MCF 10A (cell line): Measurements from ENCODE around the gene VTA1. TPM values are rescaled to one million over a fixed set of nuclear protein-coding genes. Genes with fewer than 3 reads are reported as not detected.

Experiments used
- BruUV-seq: library from RNA; stranded (reverse); fragments of 400-500 nt; replicated peaks from 2 replicates; lab custom pipeline; 2021; lab: Mats Ljungman, UMichigan
- CTCF ChIA-PET: fragments of 300-600 bp; sonication (Branson Sonifier 250); formaldehyde crosslinking; extraction: SDS; loops from one replicate; lab custom pipeline; 2021; ENCODE audit warnings: antibody characterized with exemption, inconsistent platforms; lab: Yijun Ruan, JAX
- POLR2A ChIA-PET: fragments of 300-600, 350-650 bp; sonication (Branson Sonifier 250); formaldehyde crosslinking; extraction: SDS; loops from one replicate; lab custom pipeline; 2020; ENCODE audit warnings: antibody characterized with exemption, inconsistent platforms; lab: Yijun Ruan, JAX
- DNase-seq: peaks from one replicate; pipeline ENCODE4 v3.0.0-alpha.2; 2018; ENCODE audit not compliant: unreplicated experiment
- H3K27ac Mint-ChIP-seq: one replicate; pipeline ENCODE4 v1.8.0; 2022; ENCODE audit warnings: mild to moderate bottlenecking, low read depth, mixed read lengths; ENCODE audit not compliant: unreplicated experiment
- H3K27me3 Mint-ChIP-seq: one replicate; pipeline ENCODE4 v1.8.0; 2022; ENCODE audit warnings: mixed read lengths; ENCODE audit not compliant: insufficient read depth, unreplicated experiment
- H3K36me3 Mint-ChIP-seq: one replicate; pipeline ENCODE4 v1.8.0; 2022; ENCODE audit warnings: mild to moderate bottlenecking, moderate library complexity, mixed read lengths; ENCODE audit not compliant: insufficient read depth, unreplicated experiment
- H3K4me1 Mint-ChIP-seq: one replicate; pipeline ENCODE4 v1.8.0; 2022; ENCODE audit warnings: mixed read lengths; ENCODE audit not compliant: insufficient read depth, unreplicated experiment
- H3K4me3 Mint-ChIP-seq: one replicate; pipeline ENCODE4 v1.8.0; 2022; ENCODE audit warnings: mild to moderate bottlenecking, moderate library complexity, mixed read lengths; ENCODE audit not compliant: unreplicated experiment
- H3K9me3 Mint-ChIP-seq: one replicate; pipeline ENCODE4 v1.8.0; 2022; ENCODE audit warnings: mixed read lengths; ENCODE audit not compliant: unreplicated experiment
- intact Hi-C: fragments of 100-400 bp; cut with micrococcal nuclease; formaldehyde crosslinking; loops from 2 replicates; pipeline ENCODE4 v1.14.1; 2022
- total RNA-seq: library from RNA; stranded (reverse); gene quantifications from 2 replicates; pipeline ENCODE4 v1.2.3, GENCODE V29; 2022
- TF ChIP-seq, protein P1 (sequence below): fragments of 200-600 bp; IDR thresholded peaks from one replicate; pipeline ENCODE4 v1.8.0; 2022; ENCODE audit warnings: antibody characterized with exemption, mild to moderate bottlenecking; ENCODE audit not compliant: unreplicated experiment

Gene VTA1
- total RNA-seq, 1 experiment from 2014 or later: 42.9 TPM

DNA sequence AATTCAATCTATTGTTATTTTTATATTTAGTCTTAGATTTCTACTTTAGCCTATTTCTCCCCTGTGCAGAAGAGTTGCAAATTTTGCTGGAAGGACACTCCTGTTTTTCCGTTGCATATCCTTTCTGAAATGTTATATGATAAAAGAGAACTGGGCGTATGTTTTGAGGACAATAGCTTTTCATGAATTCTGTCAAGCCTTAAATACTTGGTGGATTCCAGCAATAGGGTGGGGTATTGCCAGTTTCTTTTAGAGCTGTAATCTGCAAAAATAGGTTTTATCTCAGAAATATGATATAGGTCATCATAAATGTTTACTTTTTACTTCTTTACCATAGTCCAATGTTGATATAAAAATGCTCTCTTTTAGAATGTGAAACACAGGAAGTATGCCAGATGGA, 42.0 kb downstream of the VTA1 start:
- ChIA-PET POLR2A (no interaction called here), CTCF (interaction anchor here (1.1 kb wide), 1 partner anchor 16 kb away, joined by 3 read pairs; no protein-coding TSS in a partner anchor)
- no peak overlapping the region for H3K4me3 Mint-ChIP-seq
- no peaks in the 10 kb centered on the region for H3K27me3 Mint-ChIP-seq
- peaks cover 24% of the 10 kb centered on the region for H3K4me1 Mint-ChIP-seq
- H3K36me3 Mint-ChIP-seq: peaks cover 12% of the 10 kb centered on the region
- no peaks in the 10 kb centered on the region for H3K9me3 Mint-ChIP-seq
- TF ChIP-seq, protein P1, sequence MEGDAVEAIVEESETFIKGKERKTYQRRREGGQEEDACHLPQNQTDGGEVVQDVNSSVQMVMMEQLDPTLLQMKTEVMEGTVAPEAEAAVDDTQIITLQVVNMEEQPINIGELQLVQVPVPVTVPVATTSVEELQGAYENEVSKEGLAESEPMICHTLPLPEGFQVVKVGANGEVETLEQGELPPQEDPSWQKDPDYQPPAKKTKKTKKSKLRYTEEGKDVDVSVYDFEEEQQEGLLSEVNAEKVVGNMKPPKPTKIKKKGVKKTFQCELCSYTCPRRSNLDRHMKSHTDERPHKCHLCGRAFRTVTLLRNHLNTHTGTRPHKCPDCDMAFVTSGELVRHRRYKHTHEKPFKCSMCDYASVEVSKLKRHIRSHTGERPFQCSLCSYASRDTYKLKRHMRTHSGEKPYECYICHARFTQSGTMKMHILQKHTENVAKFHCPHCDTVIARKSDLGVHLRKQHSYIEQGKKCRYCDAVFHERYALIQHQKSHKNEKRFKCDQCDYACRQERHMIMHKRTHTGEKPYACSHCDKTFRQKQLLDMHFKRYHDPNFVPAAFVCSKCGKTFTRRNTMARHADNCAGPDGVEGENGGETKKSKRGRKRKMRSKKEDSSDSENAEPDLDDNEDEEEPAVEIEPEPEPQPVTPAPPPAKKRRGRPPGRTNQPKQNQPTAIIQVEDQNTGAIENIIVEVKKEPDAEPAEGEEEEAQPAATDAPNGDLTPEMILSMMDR: no peak
- no peak for DNase-seq
- no peak overlapping the region for H3K27ac Mint-ChIP-seq
- BruUV-seq: no TSS peak
- intact Hi-C loops: no loop called here

DNA sequence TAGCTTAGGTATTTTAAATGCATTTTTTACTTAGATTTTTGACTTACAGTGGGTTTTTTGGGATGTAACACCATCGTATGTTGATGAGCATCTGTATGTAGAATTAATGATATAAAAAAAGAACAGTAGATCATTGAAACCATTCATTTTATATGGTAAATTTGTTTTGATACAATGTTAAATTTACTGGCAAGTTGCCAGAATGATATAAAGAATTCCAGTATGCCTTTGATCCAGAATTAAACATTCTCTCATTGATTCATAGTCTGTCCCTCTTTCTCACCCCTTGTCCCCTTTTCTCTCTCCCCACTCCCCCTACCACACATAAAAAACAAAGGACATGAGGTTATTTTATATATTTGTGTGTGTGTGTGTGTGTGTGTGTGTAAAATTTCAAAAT, 45.3 kb downstream of the VTA1 start:
- DNase-seq: no peak
- POLR2A ChIA-PET: no interaction called here
- no peaks in the 10 kb centered on the region for H3K27me3 Mint-ChIP-seq
- no peak overlapping the region for H3K27ac Mint-ChIP-seq
- no TSS peak for BruUV-seq
- intact Hi-C loops: no loop called here
- no peak overlapping the region for H3K4me3 Mint-ChIP-seq
- TF ChIP-seq, protein P1: no peak
- CTCF ChIA-PET: interaction anchor here (1.8 kb wide), 1 partner anchor 36 kb away, joined by 5 read pairs; no protein-coding TSS in a partner anchor
- H3K9me3 Mint-ChIP-seq: peaks cover 7% of the 10 kb centered on the region
- peaks cover 9% of the 10 kb centered on the region for H3K4me1 Mint-ChIP-seq
- peaks cover 12% of the 10 kb centered on the region for H3K36me3 Mint-ChIP-seq

DNA sequence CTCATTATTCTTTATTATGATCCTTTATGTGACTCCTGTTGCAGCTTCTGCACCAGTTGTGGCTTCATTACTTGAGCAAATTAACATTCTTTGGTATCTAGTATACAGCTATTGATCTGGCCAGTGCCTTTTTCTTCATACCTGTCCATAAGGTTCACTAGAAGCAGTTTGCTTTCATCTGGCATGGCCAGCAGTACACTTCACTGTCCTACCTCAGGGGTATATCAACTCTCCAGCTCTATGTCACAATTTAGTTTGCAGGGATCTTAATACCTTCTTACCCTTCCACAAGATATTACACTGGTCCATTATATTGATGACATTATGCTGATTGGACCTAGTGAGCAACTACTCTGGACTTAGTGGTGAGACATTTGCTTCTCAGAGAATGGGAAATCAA, 46.6 kb downstream of the VTA1 start:
- no TSS peak for BruUV-seq
- intact Hi-C loops: no loop called here
- H3K9me3 Mint-ChIP-seq: peaks cover 7% of the 10 kb centered on the region
- no peaks in the 10 kb centered on the region for H3K27me3 Mint-ChIP-seq
- H3K4me3 Mint-ChIP-seq: no peak overlapping the region
- TF ChIP-seq, protein P1: no peak
- no peak for DNase-seq
- CTCF ChIA-PET: no interaction called here
- POLR2A ChIA-PET: no interaction called here
- H3K36me3 Mint-ChIP-seq: peaks cover 13% of the 10 kb centered on the region
- peaks cover 6% of the 10 kb centered on the region for H3K4me1 Mint-ChIP-seq
- H3K27ac Mint-ChIP-seq: no peak overlapping the region

DNA sequence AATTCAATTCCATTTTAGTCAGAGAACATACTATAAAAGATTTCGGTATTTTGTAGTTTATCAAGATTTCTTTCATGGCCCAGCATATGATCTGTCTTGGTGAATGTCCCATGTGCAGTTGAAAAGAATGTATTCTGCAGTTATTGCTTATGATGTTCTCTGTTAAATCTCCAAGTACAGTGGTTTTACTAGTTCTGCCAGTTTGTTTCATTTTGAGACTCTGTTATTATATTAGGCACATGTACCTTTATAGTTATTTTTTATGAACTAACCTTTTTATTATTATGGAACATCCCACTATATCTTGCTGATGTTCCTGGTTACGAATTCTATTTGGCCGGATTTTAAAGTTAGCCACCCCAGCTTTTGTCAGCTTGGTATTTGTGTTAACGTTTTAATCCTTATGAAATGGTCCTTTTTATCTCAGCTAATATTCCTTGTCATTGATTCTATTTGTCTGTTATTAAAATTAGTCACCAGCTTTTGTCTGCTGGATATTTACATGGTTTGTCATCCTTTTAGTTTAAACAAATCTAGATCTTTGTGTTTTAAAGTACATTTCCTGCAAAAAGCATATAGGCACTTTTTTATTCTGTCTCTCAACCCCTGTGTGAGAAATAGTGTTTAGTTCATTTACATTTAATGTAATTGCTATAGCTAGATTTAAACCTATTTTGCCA, 48.9 kb downstream of the VTA1 start:
- H3K27ac Mint-ChIP-seq: no peak overlapping the region
- H3K4me3 Mint-ChIP-seq: no peak overlapping the region
- CTCF ChIA-PET: interaction anchor here (0.6 to 1.9 kb wide), 3 partner anchors 9 to 1866 kb away, joined by 3 to 12 read pairs (median 7); no protein-coding TSS in a partner anchor
- intact Hi-C loops: no loop called here
- TF ChIP-seq, protein P1: no peak
- POLR2A ChIA-PET: interaction anchor here (0.8 to 1.1 kb wide), 2 partner anchors 14 to 108 kb away, joined by 3 to 4 read pairs; no protein-coding TSS in a partner anchor
- no peak for DNase-seq
- peaks cover 19% of the 10 kb centered on the region for H3K36me3 Mint-ChIP-seq
- H3K27me3 Mint-ChIP-seq: no peaks in the 10 kb centered on the region
- no TSS peak for BruUV-seq
- H3K9me3 Mint-ChIP-seq: peaks cover 7% of the 10 kb centered on the region
- H3K4me1 Mint-ChIP-seq: peaks cover 6% of the 10 kb centered on the region
